K562 (cell line): ENCODE measurements around the gene SLC34A1. TPM values are rescaled to one million over a fixed set of nuclear protein-coding genes. Genes with fewer than 3 reads are reported as not detected.

Source experiments
- ATAC-seq: fragments of 200-7000 bp; cut with Tn5 transposase; 3 replicates; pipeline ENCODE4 v1.9.1; 2020; ENCODE audit warnings: moderate library complexity
- BruUV-seq: library from RNA; stranded (reverse); fragments of 400-500 nt; replicated peaks from 2 replicates; lab custom pipeline; 2021; lab: Mats Ljungman, UMichigan
- CTCF ChIA-PET: fragments of 300-600 bp; formaldehyde crosslinking; extraction: SDS; loops from one replicate; lab custom pipeline; 2021; ENCODE audit warnings: low intra/inter-chr PET ratio; lab: Yijun Ruan, JAX
- POLR2A ChIA-PET: fragments of 300-600, 350-650 bp; sonication (Branson Sonifier 250); formaldehyde crosslinking; extraction: SDS; loops from one replicate; lab custom pipeline; 2021; ENCODE audit warnings: antibody characterized with exemption, inconsistent platforms; lab: Yijun Ruan, JAX
- DNase-seq, 4 experiments: peaks; one replicate each; pipeline versions ENCODE4 v3.0.0 to v3.0.0-alpha.2; 2011 to 2018; ENCODE audit warnings: low spot score in 3 of 4, mixed read lengths in 3 of 4; ENCODE audit errors: extremely low read depth in 1 of 4
- FAIRE-seq: peaks from 2 replicates; lab custom pipeline; 2011; peaks lifted over from hg19 to GRCh38; lab: Jason Lieb, UNC
- H2AFZ ChIP-seq: 2 replicates; pipeline ENCODE4 v1.6.0; 2011; ENCODE audit warnings: low read depth, low read length, control low read depth, inconsistent platforms
- H3K27ac ChIP-seq: fragments of 200-600 bp; 3 replicates; pipeline ENCODE4 v1.8.0; 2011; ENCODE audit warnings: low read depth, mild to moderate bottlenecking, control low read depth, inconsistent platforms, low read length, moderate library complexity, mixed read lengths; ENCODE audit errors: extremely low read depth
- H3K27me3 ChIP-seq, 2 experiments: fragments of 300-600 bp in 1 of 2; 2 replicates in 1 of 2; 3 replicates in 1 of 2; pipeline versions ENCODE4 v1.6.0 to v1.8.0; 2011; ENCODE audit warnings: inconsistent platforms in 2 of 2, low read length in 2 of 2, mild to moderate bottlenecking in 1 of 2, mixed read lengths in 1 of 2, moderate library complexity in 1 of 2; ENCODE audit not compliant: control insufficient read depth in 2 of 2, insufficient read depth in 2 of 2
- H3K36me3 ChIP-seq: fragments of 300-600 bp; 3 replicates; pipeline ENCODE4 v1.8.0; 2011; ENCODE audit warnings: mild to moderate bottlenecking, low read length, inconsistent platforms; ENCODE audit not compliant: control insufficient read depth, insufficient read depth
- H3K4me1 ChIP-seq, 2 experiments: fragments of 200-600 bp in 1 of 2; replicated peaks in 1 of 2; 2 replicates in 1 of 2; 3 replicates in 1 of 2; pipeline versions ENCODE4 v1.5.1 to v1.8.0; 2011; ENCODE audit warnings: inconsistent platforms in 2 of 2, low read length in 2 of 2, mild to moderate bottlenecking in 1 of 2, mixed read lengths in 1 of 2, moderate library complexity in 1 of 2; ENCODE audit not compliant: control insufficient read depth in 2 of 2, insufficient read depth in 2 of 2
- H3K4me2 ChIP-seq: 2 replicates; pipeline ENCODE4 v1.6.1; 2011; ENCODE audit warnings: low read length, control low read depth, inconsistent platforms, mixed read lengths; ENCODE audit not compliant: insufficient read depth
- H3K4me3 ChIP-seq: fragments of 200-600 bp; sonication (generic), shearing (Covaris generic); 2 replicates; pipeline ENCODE4 v1.5.1; 2016; ENCODE audit warnings: control low read depth, inconsistent platforms
- H3K79me2 ChIP-seq: fragments of 200-600 bp; 3 replicates; pipeline ENCODE4 v1.8.0; 2011; ENCODE audit warnings: low read length, inconsistent platforms; ENCODE audit not compliant: control insufficient read depth, insufficient read depth
- H3K9ac ChIP-seq, 2 experiments: 2 replicates each; pipeline versions ENCODE4 v1.6.0 to v1.6.1; 2011; ENCODE audit warnings: low read depth in 2 of 2, low read length in 2 of 2, control low read depth in 1 of 2, inconsistent platforms in 1 of 2, mild to moderate bottlenecking in 1 of 2, mixed read lengths in 1 of 2; ENCODE audit not compliant: insufficient read depth in 1 of 2
- H3K9me1 ChIP-seq: one replicate; pipeline ENCODE4 v1.6.0; 2011; ENCODE audit warnings: inconsistent platforms, mild to moderate bottlenecking, low read length, moderate library complexity; ENCODE audit not compliant: control insufficient read depth, insufficient read depth
- H3K9me3 ChIP-seq: replicated peaks from 2 replicates; pipeline ENCODE4 v1.5.1; 2011; ENCODE audit warnings: low read depth, low read length, inconsistent platforms; ENCODE audit not compliant: control insufficient read depth, insufficient read depth
- H4K20me1 ChIP-seq: replicated peaks from 2 replicates; pipeline ENCODE4 v1.6.1; 2011; ENCODE audit warnings: low read length, inconsistent platforms, mixed read lengths; ENCODE audit not compliant: control insufficient read depth, insufficient read depth
- CLOCK ChIP-seq: fragments of 250-450 bp; sonication (Bioruptor Pico); IDR thresholded peaks from 2 replicates; pipeline ENCODE4 v1.4.0; 2020; ENCODE audit warnings: mild to moderate bottlenecking, moderate library complexity, borderline replicate concordance
- E4F1 ChIP-seq: fragments of 250-450 bp; sonication (Bioruptor Pico); IDR thresholded peaks from 2 replicates; pipeline ENCODE4 v1.5.0; 2021; ENCODE audit warnings: mild to moderate bottlenecking, borderline replicate concordance
- ETS2 ChIP-seq: IDR thresholded peaks from 2 replicates; pipeline ENCODE4 v1.6.1; 2016; ENCODE audit warnings: borderline replicate concordance, missing genetic modification characterization, mild to moderate bottlenecking, moderate library complexity, missing compliant biosample characterization; ENCODE audit not compliant: poor library complexity, severe bottlenecking
- FOXA3 ChIP-seq, 2 experiments: fragments of 450-650 bp in 1 of 2; sonication (generic) in 1 of 2; formaldehyde crosslinking; IDR thresholded peaks in 1 of 2; conservative IDR thresholded peaks in 1 of 2; 2 replicates each; pipeline versions ENCODE4 v1.4.0 to v1.8.0; 2020 to 2022; ENCODE audit warnings: mild to moderate bottlenecking in 2 of 2, missing genetic modification reagents in 1 of 2
- KDM5B ChIP-seq: fragments of 200-600 bp; sonication (generic); IDR thresholded peaks from 2 replicates; pipeline ENCODE4 v1.6.1; 2012; ENCODE audit warnings: low read depth, mild to moderate bottlenecking, moderate library complexity, low read length, control low read depth, inconsistent platforms; ENCODE audit not compliant: insufficient replicate concordance
- RBM39 ChIP-seq: fragments of 200-400 bp; formaldehyde crosslinking; optimal IDR thresholded peaks from 2 replicates; pipeline ENCODE3; 2018; ENCODE audit warnings: low read depth, low read length
- ZNF41 ChIP-seq: fragments of 250-450 bp; sonication (Bioruptor Pico); conservative IDR thresholded peaks from 2 replicates; pipeline ENCODE4 v1.4.0; 2020; ENCODE audit warnings: mild to moderate bottlenecking
- WGBS: fragments of 100-300 bp; shearing (Covaris generic); methylation state at CpG from one replicate; pipeline ENCODE4 v1.1.6; 2016; ENCODE audit warnings: low coverage, mixed read lengths; ENCODE audit not compliant: insufficient coverage; ENCODE audit errors: missing lambda C conversion rate; 5-methylcytosine and 5-hydroxymethylcytosine counted together
- in situ Hi-C: fragments of 300-500 bp; cut with MboI; formaldehyde crosslinking; loops from 4 replicates; pipeline ENCODE4 v1.15.0; 2018; ENCODE audit warnings: inconsistent platforms, mixed read lengths
- intact Hi-C: fragments of 100-400 bp; cut with micrococcal nuclease; formaldehyde crosslinking; loops from 2 replicates; pipeline ENCODE4 v1.14.2; 2022
- polyA plus RNA-seq, 8 experiments: library from polyadenylated mRNA; depleted of rRNA in 4 of 8; stranded (reverse) in 5 of 8; unstranded in 3 of 8; fragments of >200 nt; fragmentation: Nextera tagmentation in 2 of 8; fragmentation: Illumina TruSeq in 1 of 8; extraction: Ambion mirVana in 2 of 8; extraction: Trizol in 1 of 8; gene quantifications; 2 replicates each; pipeline versions ENCODE4 v1.2.1 to v1.2.3, GENCODE V29; 2011 to 2014; ENCODE audit warnings: inconsistent platforms in 1 of 8, missing spikeins in 1 of 8
- total RNA-seq, 7 experiments: library from RNA; depleted of rRNA in 6 of 7; stranded (reverse); fragments of >200 nt in 6 of 7; fragmentation: Illumina TruSeq in 2 of 7; extraction: Trizol in 2 of 7; gene quantifications; 2 replicates each; pipeline versions ENCODE4 v1.2.1 to v1.2.3, GENCODE V29; 2011 to 2021; ENCODE audit warnings: low replicate concordance in 1 of 7

The SLC34A1 gene
- total and polyA plus RNA-seq, 9 of the 15 experiments (the other 6 are each of a cell fraction or from before 2014, with no cell fraction given): not detected

- H3K4me1 ChIP-seq: peaks cover 5 to 34% of the 10 kb centered on the region in 2 experiments; a peak in 4 of 5 replicates
- peak overlapping the region; percentile 92 for H2AFZ ChIP-seq
- intact Hi-C loops: no loop called here
Measured at GRCh38 chr5:177357146-177357458, 27.1 kb upstream of the SLC34A1 start.

More at GRCh38 chr5:177357146-177357458, 27.1 kb upstream of the SLC34A1 start:
- in situ Hi-C loops: no loop called here
- ChIA-PET CTCF (interaction anchor here (0.6 kb wide), 1 partner anchor 97 kb away, joined by 4 read pairs; no protein-coding TSS in a partner anchor), POLR2A (interaction anchor here (0.8 kb wide), 1 partner anchor 710 kb away, joined by 4 read pairs; no protein-coding TSS in a partner anchor)
- Histone ChIP-seq H3K79me2 (no peaks in the 10 kb centered on the region; the same call in 2 of the 3 replicates), H3K4me2 (peak overlapping the region; percentile 29; the same call in 1 of the 2 replicates), H4K20me1 (no peaks in the 10 kb centered on the region), H3K36me3 (no peaks in the 10 kb centered on the region), H3K4me3 (no peak overlapping the region), H3K9me3 (0 out of 2 replicates have a peak, but pooled peaks cover 3% of the 10 kb centered on the region), H3K27me3 (no peaks in the 10 kb centered on the region), H3K9me1 (no peaks in the 10 kb centered on the region), H3K9ac (no peak overlapping the region), H3K27ac (no peak overlapping the region)
- no peak for TF ChIP-seq CLOCK
- TF ChIP-seq ZNF41 (CRISPR knock-in tag): no peak
- no peak for TF ChIP-seq RBM39
- TF ChIP-seq ETS2 (tag): no peak
- TF ChIP-seq FOXA3 (CRISPR knock-in tag; conservative IDR thresholded peaks at IDR 0.05 in 1 of 2, IDR thresholded peaks at IDR 0.05 in 1 of 2): peak in 1 of 2 experiments; percentile 12; a peak in 1 of 4 replicates
- TF ChIP-seq KDM5B: no peak
- no peak for TF ChIP-seq E4F1 (CRISPR knock-in tag)
- WGBS: 82% methylated on average over 5 of the region's 5 CpGs
- BruUV-seq: no TSS peak
- FAIRE-seq (no peak), ATAC-seq (no peak), DNase-seq (no peak)
